Measurements from ENCODE around the gene THAP4.

Gene THAP4

DNA sequence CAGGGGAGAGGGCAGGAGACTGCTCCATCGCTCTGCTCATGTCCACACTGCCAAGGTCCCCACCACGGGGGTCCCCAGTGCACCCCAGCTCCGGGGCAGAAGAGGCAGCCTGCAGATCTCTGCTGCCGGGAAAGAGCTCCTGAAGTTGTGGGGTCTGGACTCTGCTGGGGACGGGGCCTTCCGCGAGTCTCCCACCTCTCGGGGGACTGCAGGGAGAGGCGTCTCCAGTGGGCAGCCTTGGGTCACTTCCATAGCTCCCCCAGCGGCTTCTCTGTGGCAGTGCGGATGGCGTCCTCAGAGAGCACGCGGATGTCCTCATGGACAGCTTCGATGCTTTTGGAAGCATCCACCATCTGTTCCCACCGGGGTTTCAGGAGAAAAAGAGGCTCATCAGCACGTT lies 38.9 kb upstream of the THAP4 start:
- no peak for DNase-seq (ENCODE audit: insufficient read length, low spot score)
- TF ChIP-seq POU2F2 (IDR thresholded peaks at IDR 0.05; ENCODE audit: low read depth, low read length) (no peak), SPI1 (IDR thresholded peaks at IDR 0.05; ENCODE audit: low read depth, low read length) (no peak), TAF1 (IDR thresholded peaks at IDR 0.05; ENCODE audit: low read depth, low read length) (no peak)
- FAIRE-seq, result no peak

DNA sequence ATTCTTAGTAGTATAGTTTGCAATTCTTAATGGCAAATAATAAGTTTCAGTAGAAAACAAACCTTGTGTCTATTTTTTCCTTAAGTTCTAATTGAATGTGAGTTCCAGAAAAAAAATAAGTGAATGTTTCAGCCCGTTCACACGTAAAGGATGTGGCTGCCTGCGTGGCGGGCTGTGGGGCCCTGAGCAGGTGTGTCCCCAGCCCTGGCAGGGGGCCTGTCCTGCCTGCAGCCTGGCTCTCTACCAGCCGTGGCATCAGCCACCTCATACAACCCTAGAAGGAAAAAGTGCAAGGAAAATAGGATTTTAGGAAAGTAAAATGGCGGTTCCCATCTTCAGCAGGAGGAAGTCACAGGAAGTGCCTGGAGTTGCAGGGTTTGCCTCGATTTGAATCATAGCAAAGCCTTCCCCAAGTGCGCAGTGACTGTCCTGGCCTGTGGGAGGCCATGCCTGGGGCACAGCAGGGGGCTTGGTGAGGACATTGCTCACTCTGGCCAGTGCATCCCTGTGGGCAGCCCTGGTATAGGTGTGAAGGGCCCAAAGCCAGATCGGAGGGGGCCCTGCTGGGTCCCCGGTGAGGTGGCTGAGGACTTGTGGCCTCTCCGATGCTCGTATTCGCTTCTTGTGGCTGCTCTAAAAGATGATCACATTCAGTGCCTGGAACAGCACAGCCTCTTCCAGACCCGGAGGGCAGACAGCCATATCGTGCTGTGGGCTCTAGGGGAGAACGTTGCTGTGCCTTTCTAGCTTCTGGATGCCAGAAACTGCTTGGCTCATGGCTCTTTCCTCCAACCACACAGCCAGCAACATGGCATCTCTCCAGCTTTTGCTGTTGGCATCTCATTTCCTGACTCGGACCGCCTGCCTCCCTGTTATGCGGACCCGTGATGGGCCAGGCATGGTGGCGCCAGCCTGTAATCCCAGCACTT lies 37.1 kb upstream of the THAP4 start:
- no peak for FAIRE-seq
- DNase-seq (ENCODE audit: insufficient read length, low spot score), result no peak
- no peak for TF ChIP-seq POLR2A (IDR thresholded peaks at IDR 0.05; ENCODE audit: low read depth, low read length)
- TF ChIP-seq PAX5 (IDR thresholded peaks at IDR 0.05; ENCODE audit: insufficient read depth, low read length, severe bottlenecking), result no peak
- TF ChIP-seq POLR2AphosphoS5 (IDR thresholded peaks at IDR 0.05; ENCODE audit: low read depth, low read length), result no peak
- TF ChIP-seq SPI1 (IDR thresholded peaks at IDR 0.05; ENCODE audit: low read depth, low read length), result no peak
- TF ChIP-seq TAF1 (IDR thresholded peaks at IDR 0.05; ENCODE audit: low read depth, low read length), result no peak
- no peak for TF ChIP-seq POU2F2 (IDR thresholded peaks at IDR 0.05; ENCODE audit: low read depth, low read length)

DNA sequence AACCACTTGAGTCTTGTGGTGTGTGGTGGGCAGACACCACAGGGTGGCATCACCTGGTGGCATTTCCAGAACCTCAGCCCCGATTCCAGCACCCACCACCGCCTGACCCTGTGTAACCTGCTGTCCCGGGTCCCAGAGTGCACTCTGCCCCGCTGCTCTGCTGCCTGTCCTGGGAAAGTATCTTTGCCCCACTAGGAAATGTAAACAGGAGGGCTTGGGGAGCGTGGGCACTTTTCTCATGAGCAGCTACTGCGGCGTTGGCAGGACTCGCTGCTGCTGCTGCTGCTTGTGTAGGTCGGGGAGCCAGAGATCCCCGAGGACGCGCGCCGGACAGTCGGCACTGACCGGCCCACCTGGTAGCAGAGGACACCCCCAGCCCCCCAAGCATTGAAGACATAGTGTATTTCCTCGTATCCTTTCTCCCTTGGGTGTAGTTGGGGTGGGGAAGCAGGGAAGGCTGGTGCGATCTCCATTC lies 36.3 kb upstream of the THAP4 start:
- FAIRE-seq, result no peak
- DNase-seq (ENCODE audit: insufficient read length, low spot score), result no peak
- TF ChIP-seq TAF1 (IDR thresholded peaks at IDR 0.05; ENCODE audit: low read depth, low read length) (no peak), SPI1 (IDR thresholded peaks at IDR 0.05; ENCODE audit: low read depth, low read length) (no peak), POLR2A (IDR thresholded peaks at IDR 0.05; ENCODE audit: low read depth, low read length) (no peak)

DNA sequence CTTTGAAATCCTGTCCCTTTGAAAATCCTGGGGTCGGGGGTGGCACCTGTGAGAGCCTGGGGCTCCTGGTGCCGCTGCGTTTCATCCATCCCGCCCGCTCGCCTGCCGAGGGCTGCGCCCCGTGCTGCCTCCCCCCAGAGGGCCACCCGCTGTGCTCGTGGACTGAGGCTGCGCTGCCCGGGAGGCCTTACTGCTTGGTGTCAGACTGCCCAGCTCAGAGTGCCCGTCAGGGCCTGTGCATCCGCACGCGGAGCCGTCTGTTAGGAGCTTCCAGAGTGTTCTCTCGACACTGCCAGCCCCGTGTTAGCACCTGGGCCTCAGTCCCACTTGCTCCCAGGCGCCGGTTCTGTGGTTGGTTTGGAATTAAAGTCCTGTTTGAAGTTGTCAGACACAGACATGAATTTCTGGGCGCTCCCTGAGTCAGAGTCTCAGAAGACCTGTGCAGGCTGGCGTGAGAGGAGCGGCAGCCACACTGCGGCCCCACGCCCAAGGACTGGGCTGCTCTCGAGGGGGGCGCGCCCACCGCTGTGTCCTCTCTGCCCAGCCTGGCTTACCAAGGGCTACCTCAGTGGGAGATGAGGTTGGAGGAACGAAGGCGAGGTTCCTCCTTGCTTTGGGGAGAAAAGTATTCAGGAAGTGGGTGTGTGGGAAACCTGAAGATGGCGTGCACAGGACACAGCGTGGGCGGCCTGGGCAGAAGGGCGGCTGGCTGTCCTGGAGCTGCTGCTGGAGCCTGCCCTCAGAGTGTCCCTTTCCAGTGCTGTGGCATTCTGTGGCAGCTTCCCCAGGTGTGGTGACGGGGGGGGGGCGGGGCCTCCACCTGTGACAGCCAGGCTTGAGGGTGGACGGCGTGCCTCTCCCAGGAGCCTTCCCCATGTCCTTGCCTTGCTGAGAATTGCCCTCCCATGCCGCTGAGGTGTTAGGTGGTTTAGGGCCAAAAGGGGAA lies 35.6 kb upstream of the THAP4 start:
- no peak for DNase-seq (ENCODE audit: insufficient read length, low spot score)
- FAIRE-seq, result no peak
- no peak for TF ChIP-seq POU2F2 (IDR thresholded peaks at IDR 0.05; ENCODE audit: low read depth, low read length)
- TF ChIP-seq PAX5 (IDR thresholded peaks at IDR 0.05; ENCODE audit: insufficient read depth, low read length, severe bottlenecking), result no peak
- no peak for TF ChIP-seq POLR2AphosphoS5 (IDR thresholded peaks at IDR 0.05; ENCODE audit: low read depth, low read length)
- TF ChIP-seq SPI1 (IDR thresholded peaks at IDR 0.05; ENCODE audit: low read depth, low read length), result no peak
- no peak for TF ChIP-seq POLR2A (IDR thresholded peaks at IDR 0.05; ENCODE audit: low read depth, low read length)
- no peak for TF ChIP-seq TAF1 (IDR thresholded peaks at IDR 0.05; ENCODE audit: low read depth, low read length)

DNA sequence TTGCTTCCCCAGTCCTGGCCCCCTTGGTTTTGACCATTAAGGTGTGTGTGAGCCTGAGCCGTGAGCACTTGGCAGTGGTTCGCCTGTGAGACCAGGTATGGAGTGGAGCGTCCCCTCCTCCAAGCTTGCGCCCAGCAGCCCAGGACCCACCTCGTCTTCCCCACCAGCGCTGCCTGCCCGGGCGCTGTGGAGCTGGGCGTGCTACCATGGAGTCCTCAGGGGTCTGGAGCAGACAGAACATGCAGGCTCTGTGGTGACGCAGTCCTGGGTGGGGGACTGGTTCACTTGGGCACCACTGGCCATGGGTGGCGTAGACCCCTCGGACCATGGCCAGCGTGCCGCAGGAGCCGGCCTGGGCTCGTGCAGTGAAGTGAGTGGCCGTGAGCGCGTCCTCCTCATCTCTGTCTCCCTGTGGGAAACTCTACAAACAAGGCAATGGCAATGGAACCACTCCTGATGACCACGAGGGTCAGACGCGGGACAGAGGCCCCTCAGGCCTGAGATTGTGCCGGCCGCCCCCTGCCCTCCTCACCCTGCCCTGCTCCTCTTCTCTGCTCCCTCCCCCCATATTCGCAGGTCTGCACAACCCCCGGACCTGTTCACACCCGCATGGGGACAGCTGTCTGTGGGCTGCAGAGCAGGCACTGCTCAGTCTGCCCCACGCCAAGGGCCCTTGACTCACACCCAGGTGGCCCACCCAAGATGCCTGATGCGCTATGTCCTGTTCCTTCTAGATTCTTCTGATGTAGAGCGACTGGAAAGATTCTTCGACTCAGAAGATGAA lies 34.7 kb upstream of the THAP4 start:
- FAIRE-seq (no peak), DNase-seq (ENCODE audit: insufficient read length, low spot score) (no peak)
- no peak for TF ChIP-seq SPI1 (IDR thresholded peaks at IDR 0.05; ENCODE audit: low read depth, low read length)
- no peak for TF ChIP-seq TAF1 (IDR thresholded peaks at IDR 0.05; ENCODE audit: low read depth, low read length)
- no peak for TF ChIP-seq POLR2AphosphoS5 (IDR thresholded peaks at IDR 0.05; ENCODE audit: low read depth, low read length)
- no peak for TF ChIP-seq PAX5 (IDR thresholded peaks at IDR 0.05; ENCODE audit: insufficient read depth, low read length, severe bottlenecking)
- TF ChIP-seq POLR2A (IDR thresholded peaks at IDR 0.05; ENCODE audit: low read depth, low read length), result no peak
- TF ChIP-seq POU2F2 (IDR thresholded peaks at IDR 0.05; ENCODE audit: low read depth, low read length), result no peak

DNA sequence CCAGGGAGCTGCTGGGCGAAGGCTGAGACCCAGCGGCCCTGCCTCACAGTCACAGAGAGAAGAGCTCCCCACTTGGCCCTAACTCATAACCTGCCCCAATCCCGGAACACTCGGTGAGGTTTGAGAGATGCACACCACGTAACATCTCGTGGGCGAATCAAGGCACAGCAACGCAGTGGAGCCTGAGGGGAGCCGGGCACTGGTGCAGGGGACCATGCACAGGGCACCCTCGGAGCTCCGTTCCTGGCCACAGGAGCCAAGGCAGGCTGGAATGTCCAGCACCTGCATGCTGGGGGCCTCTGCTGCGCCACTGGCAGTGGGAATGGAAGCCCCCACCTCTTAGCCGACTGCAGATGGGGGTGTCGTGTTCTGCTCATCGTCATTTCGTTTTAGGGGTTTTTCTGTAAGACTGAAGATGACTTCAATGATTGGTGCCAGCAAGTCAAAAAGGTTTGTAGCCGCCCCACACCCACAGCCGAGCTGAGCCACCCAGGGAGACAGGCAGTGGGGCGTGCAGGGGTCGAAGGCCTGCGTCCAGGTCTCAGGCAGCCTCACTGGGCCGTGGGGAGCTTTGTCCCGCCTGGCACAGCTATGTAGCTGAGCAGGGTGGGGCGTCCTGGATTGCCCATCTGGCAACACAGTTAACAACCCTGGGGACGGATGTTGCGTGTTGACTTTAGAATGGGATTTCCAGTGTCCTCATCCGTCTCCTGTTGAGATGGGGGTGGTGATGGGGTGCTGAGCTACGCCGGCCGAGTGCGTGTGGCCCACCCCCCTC lies 33.6 kb upstream of the THAP4 start:
- FAIRE-seq, result no peak
- DNase-seq (ENCODE audit: insufficient read length, low spot score), result no peak
- TF ChIP-seq PAX5 (IDR thresholded peaks at IDR 0.05; ENCODE audit: insufficient read depth, low read length, severe bottlenecking) (no peak), POLR2AphosphoS5 (IDR thresholded peaks at IDR 0.05; ENCODE audit: low read depth, low read length) (no peak), TAF1 (IDR thresholded peaks at IDR 0.05; ENCODE audit: low read depth, low read length) (no peak), SPI1 (IDR thresholded peaks at IDR 0.05; ENCODE audit: low read depth, low read length) (no peak), POLR2A (IDR thresholded peaks at IDR 0.05; ENCODE audit: low read depth, low read length) (no peak), POU2F2 (IDR thresholded peaks at IDR 0.05; ENCODE audit: low read depth, low read length) (no peak)

DNA sequence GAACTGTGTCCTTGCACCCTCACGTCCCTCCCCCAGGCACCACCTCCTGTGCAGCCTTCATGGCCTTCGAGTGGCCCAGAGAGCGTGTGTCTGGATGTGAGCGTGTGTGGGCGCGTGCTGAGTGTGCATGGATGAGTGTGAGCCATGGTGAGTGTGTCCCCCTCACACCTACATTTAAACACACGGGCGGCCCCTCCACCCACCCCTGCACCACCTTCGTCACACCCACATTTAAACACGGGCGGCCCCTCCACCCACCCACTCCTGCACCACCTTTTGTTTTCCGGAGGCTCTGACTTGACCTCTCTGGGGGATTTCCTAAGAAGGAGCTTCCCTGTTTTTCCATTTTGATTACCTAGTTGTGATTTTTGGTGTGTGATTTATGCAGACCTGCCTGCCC lies 31.9 kb upstream of the THAP4 start:
- FAIRE-seq, result no peak
- TF ChIP-seq SPI1 (IDR thresholded peaks at IDR 0.05; ENCODE audit: low read depth, low read length) (no peak), POLR2AphosphoS5 (IDR thresholded peaks at IDR 0.05; ENCODE audit: low read depth, low read length) (no peak), POU2F2 (IDR thresholded peaks at IDR 0.05; ENCODE audit: low read depth, low read length) (no peak), POLR2A (IDR thresholded peaks at IDR 0.05; ENCODE audit: low read depth, low read length) (no peak), TAF1 (IDR thresholded peaks at IDR 0.05; ENCODE audit: low read depth, low read length) (no peak), PAX5 (IDR thresholded peaks at IDR 0.05; ENCODE audit: insufficient read depth, low read length, severe bottlenecking) (no peak)
- DNase-seq (ENCODE audit: insufficient read length, low spot score), result no peak

DNA sequence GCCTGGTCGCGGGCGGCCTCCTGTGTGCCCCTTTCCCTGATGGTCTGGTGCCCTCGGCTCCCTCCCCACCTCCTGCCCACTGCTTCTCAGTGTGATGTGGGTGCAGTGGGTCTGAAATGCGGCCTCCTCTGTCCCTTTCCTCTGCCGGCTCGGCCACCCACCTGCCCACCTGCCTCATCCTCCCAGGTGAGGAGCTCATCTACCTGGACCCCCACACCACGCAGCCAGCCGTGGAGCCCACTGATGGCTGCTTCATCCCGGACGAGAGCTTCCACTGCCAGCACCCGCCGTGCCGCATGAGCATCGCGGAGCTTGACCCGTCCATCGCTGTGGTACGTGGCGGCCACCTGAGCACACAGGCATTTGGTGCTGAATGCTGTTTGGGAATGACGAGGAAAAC lies 31.4 kb upstream of the THAP4 start:
- no peak for FAIRE-seq
- TF ChIP-seq SPI1 (IDR thresholded peaks at IDR 0.05; ENCODE audit: low read depth, low read length) (no peak), PAX5 (IDR thresholded peaks at IDR 0.05; ENCODE audit: insufficient read depth, low read length, severe bottlenecking) (no peak), POLR2AphosphoS5 (IDR thresholded peaks at IDR 0.05; ENCODE audit: low read depth, low read length) (no peak), POLR2A (IDR thresholded peaks at IDR 0.05; ENCODE audit: low read depth, low read length) (no peak), POU2F2 (IDR thresholded peaks at IDR 0.05; ENCODE audit: low read depth, low read length) (no peak), TAF1 (IDR thresholded peaks at IDR 0.05; ENCODE audit: low read depth, low read length) (no peak)
- DNase-seq (ENCODE audit: insufficient read length, low spot score), result no peak

Data from GM12891 (cell line).